IPS-18c (cell line): ENCODE data around the gene SORCS1.

ENCODE experiments used
- H3K4me3 ChIP-seq: 2 replicates; pipeline ENCODE4 v1.7.0; 2013; ENCODE audit warnings: low read depth, mild to moderate bottlenecking, low read length, moderate library complexity; ENCODE audit not compliant: insufficient read depth
- H3K9me3 ChIP-seq: one replicate; pipeline ENCODE4 v1.6.1; 2013; ENCODE audit warnings: mild to moderate bottlenecking, low read length, moderate library complexity; ENCODE audit not compliant: control insufficient read depth, insufficient read depth

Gene SORCS1

GRCh38 chr10:107071301-107071700 is 93.2 kb downstream of the SORCS1 start:
- H3K9me3 ChIP-seq, result no peaks in the 10 kb centered on the region
- H3K4me3 ChIP-seq, result no peak overlapping the region

GRCh38 chr10:107067843-107068242 is 96.7 kb downstream of the SORCS1 start:
- H3K4me3 ChIP-seq, result no peak overlapping the region
- H3K9me3 ChIP-seq, result no peaks in the 10 kb centered on the region

GRCh38 chr10:107064075-107064474 is 100.4 kb downstream of the SORCS1 start:
- no peak overlapping the region for H3K4me3 ChIP-seq

DNA sequence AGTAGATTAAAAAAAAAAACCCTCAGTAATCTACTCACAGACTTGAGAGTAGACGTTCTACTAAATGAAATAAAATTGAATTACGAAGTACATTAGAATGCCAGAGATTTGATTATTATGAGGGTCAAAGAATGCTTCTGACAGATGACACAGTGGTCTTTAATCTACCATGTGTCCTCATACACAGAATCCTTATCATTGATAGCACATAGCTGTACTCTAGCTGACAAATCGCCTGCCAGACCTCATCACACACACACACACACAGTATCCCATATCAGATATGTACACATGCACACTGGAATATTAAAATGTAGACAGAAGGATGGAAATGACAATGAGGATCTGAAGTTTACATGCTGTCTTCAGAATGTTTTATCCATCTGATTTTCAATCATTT is 104.6 kb downstream of the SORCS1 start:
- Histone ChIP-seq H3K9me3 (no peaks in the 10 kb centered on the region), H3K4me3 (no peak overlapping the region)

More at GRCh38 chr10:107064075-107064474, 100.4 kb downstream of the SORCS1 start:
- H3K9me3 ChIP-seq, result no peaks in the 10 kb centered on the region

DNA sequence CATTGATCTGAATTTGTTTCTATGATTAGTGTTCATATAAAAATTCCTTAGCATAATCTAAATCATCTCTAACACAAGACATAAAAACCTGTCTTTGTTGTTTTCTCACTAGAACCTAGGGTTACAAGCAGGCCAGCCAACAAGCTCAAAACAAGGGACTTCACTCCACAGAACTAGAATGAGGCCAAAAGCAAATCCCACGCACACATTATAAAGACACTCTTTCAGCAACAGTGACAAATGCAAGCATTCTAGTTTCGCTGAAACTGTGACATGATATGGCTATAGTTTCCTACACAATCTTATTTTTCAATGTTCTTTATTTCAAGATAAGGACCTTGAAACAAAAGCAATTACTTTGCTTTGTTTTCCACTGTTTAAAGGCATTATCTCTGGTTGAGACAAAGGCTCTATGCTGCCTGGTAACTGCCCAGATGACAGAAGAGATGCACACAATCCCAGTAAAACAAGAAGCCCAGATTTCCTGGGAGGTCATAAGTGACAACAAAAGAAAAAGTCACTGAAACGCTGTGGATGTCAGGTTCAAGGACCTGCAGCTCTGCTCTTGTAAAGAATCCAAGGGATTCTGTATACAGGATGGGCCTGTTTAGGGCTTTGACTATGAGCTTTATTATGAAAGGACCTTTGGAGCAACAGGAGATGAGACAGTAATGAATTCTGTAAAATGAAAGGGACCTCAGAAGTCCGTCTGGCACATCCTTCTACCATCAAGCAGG is 105.3 kb downstream of the SORCS1 start:
- H3K4me3 ChIP-seq, result no peak overlapping the region
- no peaks in the 10 kb centered on the region for H3K9me3 ChIP-seq

- H3K4me3 ChIP-seq, result no peak overlapping the region
- H3K9me3 ChIP-seq, result no peaks in the 10 kb centered on the region
Observed at GRCh38 chr10:107058331-107058730, 106.2 kb downstream of the SORCS1 start.

DNA sequence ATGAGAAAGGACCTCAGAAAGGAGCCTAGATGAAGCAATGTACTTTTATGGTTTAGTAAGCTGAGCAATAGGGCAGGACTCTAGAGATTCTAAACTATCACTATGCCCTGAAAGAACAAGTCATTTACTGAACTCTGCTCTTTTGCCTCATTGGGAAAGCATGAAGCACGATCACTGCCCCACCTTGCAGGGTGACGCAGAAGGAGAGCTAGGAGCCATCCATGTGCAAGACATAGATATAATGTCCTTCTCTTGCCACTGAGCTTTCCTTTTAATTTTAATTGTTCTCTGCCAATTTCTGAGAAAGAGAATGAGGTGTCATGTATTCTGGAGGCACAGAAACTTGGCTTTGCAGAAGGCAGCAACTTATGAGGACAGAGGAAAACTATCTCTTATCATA is 108.3 kb downstream of the SORCS1 start:
- no peaks in the 10 kb centered on the region for H3K9me3 ChIP-seq

DNA sequence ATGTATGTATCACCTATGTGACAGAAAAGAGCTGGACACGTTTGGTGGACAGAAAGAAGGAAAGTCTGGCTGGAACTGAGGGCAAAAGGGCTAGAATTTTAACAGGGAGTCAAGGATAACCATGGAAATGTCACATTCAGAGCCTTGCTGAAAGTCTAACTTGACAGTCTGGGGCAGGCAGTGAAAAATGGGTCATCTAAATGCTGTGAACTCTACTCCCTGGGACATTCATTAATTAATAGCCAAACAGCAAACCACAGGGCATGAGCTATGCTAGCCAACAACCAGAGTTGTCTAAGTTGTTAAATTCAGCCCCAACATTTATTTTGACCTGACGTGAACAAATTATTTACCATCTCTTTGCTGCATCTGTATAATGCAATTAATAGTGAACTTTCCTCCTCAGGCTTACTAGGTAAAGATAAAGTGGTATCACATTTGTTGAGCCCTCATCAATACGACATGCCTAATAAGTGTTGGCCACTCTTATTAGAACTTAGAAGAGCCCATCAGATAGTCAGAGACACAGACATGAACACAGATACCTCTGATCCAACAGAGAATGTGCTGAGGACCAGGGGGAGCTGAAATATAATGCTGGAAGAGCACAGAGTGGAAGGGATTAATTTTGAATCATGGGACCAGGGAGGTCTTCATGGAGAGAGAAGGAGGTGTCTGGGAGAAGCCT is 109.9 kb downstream of the SORCS1 start:
- Histone ChIP-seq H3K4me3 (no peak overlapping the region), H3K9me3 (no peaks in the 10 kb centered on the region)

More for the DNA sequence above, 108.3 kb downstream of the SORCS1 start:
- no peak overlapping the region for H3K4me3 ChIP-seq

DNA sequence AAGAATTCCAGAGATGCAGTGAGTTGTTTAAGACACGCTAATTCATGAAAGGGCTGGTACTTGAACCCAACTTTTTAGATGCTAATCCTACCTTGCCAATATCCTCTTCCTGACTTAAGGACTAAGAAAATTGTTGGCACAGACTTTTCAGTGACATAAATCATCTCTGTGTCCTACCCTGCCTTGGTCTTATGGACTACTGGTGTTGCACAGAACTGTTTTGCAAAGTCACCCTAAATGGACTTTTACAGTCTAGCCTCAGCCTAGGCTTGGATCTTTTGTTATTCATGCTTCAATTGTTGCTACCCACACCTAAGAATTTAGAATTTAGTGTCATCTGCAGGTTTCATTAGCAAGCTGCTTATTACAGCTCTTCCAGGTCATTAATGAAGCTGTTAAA is 112.7 kb downstream of the SORCS1 start:
- no peak overlapping the region for H3K4me3 ChIP-seq
- no peaks in the 10 kb centered on the region for H3K9me3 ChIP-seq

GRCh38 chr10:107043461-107043860 is 121.0 kb downstream of the SORCS1 start:
- H3K9me3 ChIP-seq, result no peaks in the 10 kb centered on the region

DNA sequence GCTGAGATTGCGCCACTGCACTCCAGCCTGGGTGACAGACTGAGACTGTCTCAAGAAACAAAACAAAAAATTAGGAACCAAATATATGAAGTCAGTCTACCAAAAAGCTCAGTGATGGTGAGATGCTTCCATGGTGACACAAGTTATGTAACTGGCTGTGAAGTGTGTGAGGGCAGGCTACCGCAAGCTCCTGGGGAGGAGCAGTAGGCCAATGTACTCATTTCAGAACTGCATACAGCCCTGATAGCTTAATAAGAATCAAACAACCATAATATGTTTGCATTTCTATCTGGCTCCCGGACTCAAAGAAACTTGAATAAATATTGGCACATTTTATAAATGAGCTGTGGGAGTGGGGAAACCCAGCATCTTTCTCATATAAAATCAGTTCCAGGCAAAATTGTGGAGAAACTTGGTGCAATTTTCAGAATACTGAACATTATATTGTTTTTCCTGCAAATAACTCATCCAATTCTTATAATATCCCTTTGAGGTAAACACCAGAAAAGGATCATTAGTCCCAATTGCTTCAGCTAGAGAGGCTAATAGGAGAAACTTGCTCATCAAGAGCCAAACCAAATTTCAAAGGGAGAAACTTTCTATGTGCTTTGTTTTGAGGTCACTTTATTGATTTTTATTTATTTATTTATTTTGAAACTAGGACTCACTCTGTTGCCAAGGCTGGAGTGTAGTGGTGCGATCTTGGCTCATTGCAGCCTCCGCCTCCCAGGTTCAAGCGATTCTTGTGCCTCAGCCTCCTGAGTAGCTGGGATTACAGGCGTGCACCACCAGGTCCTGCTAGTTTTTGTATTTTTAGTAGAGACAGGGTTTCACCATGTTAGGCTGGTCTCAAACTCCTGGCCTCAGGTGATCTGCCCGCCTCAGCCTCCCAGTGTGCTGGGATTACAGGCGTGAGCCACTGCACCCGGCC is 127.0 kb downstream of the SORCS1 start:
- H3K4me3 ChIP-seq, result no peak overlapping the region
- H3K9me3 ChIP-seq, result no peaks in the 10 kb centered on the region

More at GRCh38 chr10:107043461-107043860, 121.0 kb downstream of the SORCS1 start:
- no peak overlapping the region for H3K4me3 ChIP-seq

DNA sequence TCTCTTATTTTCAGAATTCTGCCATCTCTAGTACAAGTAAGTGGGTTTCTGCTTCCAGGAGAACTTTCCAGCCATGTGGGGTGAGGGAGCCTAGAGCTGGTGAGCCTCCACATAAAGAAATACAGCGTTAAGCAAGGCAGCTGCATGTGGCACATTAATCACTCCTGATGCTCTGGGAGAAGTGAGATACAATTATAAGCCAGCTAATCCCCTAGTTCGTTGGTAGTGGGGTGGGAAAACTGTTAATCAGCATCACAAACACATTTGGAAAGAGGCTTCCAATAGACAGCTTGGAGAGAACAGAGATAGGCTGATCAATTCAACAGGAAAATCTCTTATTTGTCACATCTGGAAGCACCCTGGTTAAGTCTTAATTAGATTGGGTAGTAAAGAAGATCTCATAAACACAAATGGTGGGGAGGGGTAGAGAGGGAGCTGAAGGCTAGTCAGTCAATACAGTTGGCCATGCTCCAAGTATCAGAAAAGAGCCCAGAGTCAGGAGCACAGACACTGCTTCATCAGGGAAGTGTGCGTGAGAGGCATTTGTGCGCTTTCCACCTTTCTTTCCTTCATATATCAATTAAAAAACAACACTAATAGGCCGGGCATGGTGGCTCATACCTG is 130.6 kb downstream of the SORCS1 start:
- H3K4me3 ChIP-seq, result no peak overlapping the region

DNA sequence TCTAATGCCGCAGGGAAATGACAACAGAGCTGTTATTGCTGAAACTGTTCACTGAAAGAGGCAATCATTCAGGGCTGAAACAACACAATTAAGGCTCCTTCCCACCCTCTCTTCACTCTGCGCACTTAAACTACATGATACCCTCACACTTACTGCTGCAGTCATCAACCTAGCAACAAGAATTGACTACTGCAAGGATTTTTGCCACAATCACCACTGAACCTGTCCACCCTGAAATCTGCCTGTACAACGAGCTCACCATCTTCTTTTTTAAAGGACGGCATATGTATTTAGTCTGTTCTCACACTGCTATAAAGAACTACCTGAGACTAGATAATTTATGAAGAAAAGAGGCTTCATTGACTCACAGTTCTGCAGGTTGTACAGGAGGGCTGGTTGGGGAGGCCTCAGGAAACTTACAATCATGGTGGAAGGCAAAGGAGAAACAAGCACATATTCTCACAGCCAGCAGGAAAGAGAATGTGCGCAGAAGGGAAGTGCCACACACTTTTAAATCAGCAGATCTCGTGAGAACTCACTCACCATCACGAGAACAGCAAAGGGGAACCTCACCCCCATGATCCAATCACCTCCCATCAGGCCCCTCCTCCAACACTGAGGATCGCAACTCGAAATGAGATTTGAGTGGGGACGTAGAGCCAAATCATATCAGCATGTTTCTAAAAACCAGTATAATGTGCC is 131.7 kb downstream of the SORCS1 start:
- Histone ChIP-seq H3K4me3 (no peak overlapping the region), H3K9me3 (no peaks in the 10 kb centered on the region)

More for the DNA sequence above, 130.6 kb downstream of the SORCS1 start:
- no peaks in the 10 kb centered on the region for H3K9me3 ChIP-seq

- H3K4me3 ChIP-seq, result no peak overlapping the region
- H3K9me3 ChIP-seq, result no peaks in the 10 kb centered on the region
Observed at GRCh38 chr10:107031931-107032699, 132.4 kb downstream of the SORCS1 start.

DNA sequence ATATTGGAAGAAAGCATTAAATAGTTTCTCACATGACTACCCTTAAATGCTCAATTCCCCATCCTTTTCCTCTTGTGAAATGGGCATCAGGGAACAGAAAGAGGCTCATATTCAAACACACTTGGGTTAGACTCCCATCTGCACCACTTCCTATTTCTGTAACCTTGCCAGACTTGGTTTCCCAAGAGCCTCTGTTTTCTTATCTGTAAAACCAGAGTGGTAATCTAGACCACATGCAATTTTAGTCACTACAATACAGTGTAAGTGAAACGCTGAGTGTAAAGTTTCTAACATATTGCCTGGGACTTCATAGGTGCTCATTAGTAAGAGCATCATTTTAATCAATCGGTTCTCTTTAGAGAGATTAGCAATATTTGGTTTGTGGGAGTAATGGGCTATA is 136.3 kb downstream of the SORCS1 start:
- Histone ChIP-seq H3K4me3 (no peak overlapping the region), H3K9me3 (no peaks in the 10 kb centered on the region)

DNA sequence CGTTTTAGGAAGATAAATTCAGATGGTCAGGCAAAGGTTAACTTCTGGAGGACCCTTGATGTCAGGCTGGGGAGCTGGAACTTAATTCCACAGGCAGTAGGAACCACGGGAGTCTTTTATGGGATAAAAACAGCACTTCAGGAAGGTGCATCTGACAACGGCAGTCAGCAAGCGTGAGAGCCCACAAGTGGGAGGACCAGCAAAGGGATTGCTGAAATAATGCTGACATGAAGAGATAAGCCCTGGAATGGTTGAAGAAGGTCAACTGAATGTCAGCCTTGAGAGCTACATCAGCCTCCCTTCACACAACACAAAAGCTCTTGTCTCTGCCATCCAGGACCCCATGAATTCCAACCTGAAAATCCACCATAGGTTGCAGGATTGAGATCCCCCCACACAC is 138.8 kb downstream of the SORCS1 start:
- Histone ChIP-seq H3K4me3 (no peak overlapping the region), H3K9me3 (no peaks in the 10 kb centered on the region)
